HCT116 (cell line): Measurements from ENCODE around the gene SORL1. TPM values are rescaled to one million over a fixed set of nuclear protein-coding genes. Genes with fewer than 3 reads are reported as not detected.

Source experiments
- ATAC-seq: fragments of 200-7000 bp; cut with Tn5 transposase; 2 replicates; pipeline ENCODE4 v1.9.1; 2020; ENCODE audit warnings: mild to moderate bottlenecking, moderate library complexity
- BruUV-seq: library from RNA; stranded (reverse); fragments of 400-500 nt; replicated peaks from 2 replicates; lab custom pipeline; 2021; lab: Mats Ljungman, UMichigan
- CTCF ChIA-PET: fragments of 300-600 bp; sonication (Branson Sonifier 250); formaldehyde crosslinking; loops from one replicate; lab custom pipeline; 2021; ENCODE audit warnings: antibody characterized with exemption; lab: Charles Lee
- POLR2A ChIA-PET: fragments of 300-600, 350-600 bp; sonication (Branson Sonifier 250); formaldehyde crosslinking; loops from one replicate; lab custom pipeline; 2021; ENCODE audit warnings: antibody characterized with exemption; lab: Charles Lee
- RAD21 ChIA-PET, 2 experiments: fragments of 300-600 bp; sonication (Branson Sonifier 250); formaldehyde crosslinking; loops; one replicate each; lab custom pipeline; 2023; ENCODE audit warnings: low total read pairs in 2 of 2; ENCODE audit not compliant: uncharacterized antibody in 2 of 2, unreplicated experiment in 2 of 2, low non-redundant PET in 1 of 2; lab: Charles Lee
- DNase-seq: peaks from one replicate; pipeline ENCODE4 v3.0.0-alpha.2; 2010; ENCODE audit warnings: low read depth, low spot score
- H2AFZ ChIP-seq: fragments of 200-600 bp; shearing (Covaris generic), sonication (generic); 2 replicates; pipeline ENCODE4 v1.6.1; 2017; ENCODE audit warnings: low read depth, mixed run types, mixed read lengths, antibody characterized with exemption, low read length; ENCODE audit not compliant: poor library complexity, severe bottlenecking
- H3K27ac ChIP-seq: 2 replicates; pipeline ENCODE4 v1.5.1; 2012; ENCODE audit warnings: low read depth, low read length
- H3K27me3 ChIP-seq: fragments of 200-600 bp; sonication (generic); 2 replicates; pipeline ENCODE4 v1.6.1; 2016; ENCODE audit warnings: mixed run types, low read length, mixed read lengths; ENCODE audit not compliant: insufficient read depth
- H3K36me3 ChIP-seq, 2 experiments: fragments of 200-500 bp in 1 of 2; fragments of 200-600 bp in 1 of 2; sonication (Bioruptor generic) in 1 of 2; sonication (generic) in 1 of 2; 2 replicates each; pipeline versions ENCODE4 v1.5.1 to v1.6.1; 2014 to 2016; ENCODE audit warnings: low read length in 2 of 2, inconsistent platforms in 1 of 2, mixed read lengths in 1 of 2, mixed run types in 1 of 2; ENCODE audit not compliant: insufficient read depth in 2 of 2, control insufficient read depth in 1 of 2
- H3K4me1 ChIP-seq, 2 experiments: fragments of 200-600 bp in 1 of 2; sonication (generic) in 1 of 2; 2 replicates each; pipeline versions ENCODE4 v1.5.1 to v1.6.1; 2012 to 2017; ENCODE audit warnings: low read length in 2 of 2, inconsistent platforms in 1 of 2, mild to moderate bottlenecking in 1 of 2, mixed read lengths in 1 of 2, mixed run types in 1 of 2, moderate library complexity in 1 of 2; ENCODE audit not compliant: insufficient read depth in 2 of 2, control insufficient read depth in 1 of 2
- H3K4me2 ChIP-seq: fragments of 200-600 bp; sonication (generic); 2 replicates; pipeline ENCODE4 v1.6.1; 2017; ENCODE audit warnings: mixed run types, low read length, mixed read lengths
- H3K4me3 ChIP-seq, 2 experiments: fragments of 200-600 bp in 1 of 2; sonication (generic) in 1 of 2; replicated peaks in 1 of 2; 2 replicates each; pipeline ENCODE4 v1.5.1; 2011 to 2016; ENCODE audit warnings: low read length in 2 of 2, control low read depth in 1 of 2, low read depth in 1 of 2, mild to moderate bottlenecking in 1 of 2, mixed read lengths in 1 of 2, mixed run types in 1 of 2
- H3K79me2 ChIP-seq: fragments of 200-600 bp; sonication (generic); 2 replicates; pipeline ENCODE4 v1.6.1; 2017; ENCODE audit warnings: mild to moderate bottlenecking, mixed run types, low read length, moderate library complexity, mixed read lengths; ENCODE audit not compliant: insufficient read depth
- H3K9ac ChIP-seq: fragments of 200-600 bp; sonication (generic); 2 replicates; pipeline ENCODE4 v1.6.1; 2016; ENCODE audit warnings: low read length, mixed read lengths
- H3K9me2 ChIP-seq: fragments of 200-600 bp; sonication (generic), shearing (Covaris generic); 2 replicates; pipeline ENCODE4 v1.6.1; 2017; ENCODE audit warnings: mixed run types, mild to moderate bottlenecking, moderate library complexity; ENCODE audit not compliant: insufficient read depth
- H3K9me3 ChIP-seq, 2 experiments: fragments of 200-500 bp in 1 of 2; fragments of 200-600 bp in 1 of 2; sonication (Bioruptor generic) in 1 of 2; sonication (generic) in 1 of 2; 2 replicates each; pipeline ENCODE4 v1.6.1; 2014 to 2017; ENCODE audit warnings: low read length in 2 of 2, mixed read lengths in 2 of 2, inconsistent platforms in 1 of 2, low read depth in 1 of 2, mild to moderate bottlenecking in 1 of 2, mixed run types in 1 of 2, moderate library complexity in 1 of 2; ENCODE audit not compliant: control insufficient read depth in 1 of 2, insufficient read depth in 1 of 2
- H4K20me1 ChIP-seq: fragments of 200-600 bp; sonication (generic), shearing (Covaris generic); 2 replicates; pipeline ENCODE4 v1.6.1; 2017; ENCODE audit warnings: mixed run types, mild to moderate bottlenecking, moderate library complexity; ENCODE audit not compliant: insufficient read depth
- CBX3 ChIP-seq: IDR thresholded peaks from 2 replicates; pipeline ENCODE4 v1.6.1; 2012; ENCODE audit warnings: low read depth
- EGR1 ChIP-seq: IDR thresholded peaks from 2 replicates; pipeline ENCODE4 v1.6.1; 2012; ENCODE audit warnings: low read depth
- EZH2phosphoT487 ChIP-seq: fragments of 200-600 bp; IDR thresholded peaks from 2 replicates; pipeline ENCODE4 v1.6.1; 2018; ENCODE audit warnings: antibody characterized with exemption, borderline replicate concordance
- FOSL1 ChIP-seq: IDR thresholded peaks from 2 replicates; pipeline ENCODE4 v1.6.1; 2012; ENCODE audit warnings: low read depth
- RAD21 ChIP-seq: IDR thresholded peaks from 2 replicates; pipeline ENCODE4 v1.6.1; 2012; ENCODE audit warnings: low read depth, mild to moderate bottlenecking
- SIN3A ChIP-seq: IDR thresholded peaks from 2 replicates; pipeline ENCODE4 v1.6.1; 2012; ENCODE audit warnings: low read depth
- ZBTB33 ChIP-seq: IDR thresholded peaks from 2 replicates; pipeline ENCODE4 v1.6.1; 2011; ENCODE audit warnings: mild to moderate bottlenecking, low read length, moderate library complexity; ENCODE audit not compliant: insufficient replicate concordance; ENCODE audit errors: extremely low read depth
- ZFX ChIP-seq: fragments of 450-650 bp; IDR thresholded peaks from 2 replicates; pipeline ENCODE4 v1.6.1; 2017
- ZNF274 ChIP-seq: fragments of 200-500 bp; sonication (Bioruptor generic); IDR thresholded peaks from 2 replicates; pipeline ENCODE4 v1.6.1; 2014; ENCODE audit warnings: mild to moderate bottlenecking, low read depth, low read length, inconsistent platforms
- intact Hi-C: fragments of 100-400 bp; cut with micrococcal nuclease; formaldehyde crosslinking; loops from 2 replicates; pipeline ENCODE4 v1.10.0; 2022
- total RNA-seq: library from RNA; stranded (reverse); gene quantifications from one replicate; pipeline ENCODE4 v1.2.1, GENCODE V29; 2021; ENCODE audit not compliant: unreplicated experiment

Gene SORL1
- total RNA-seq, 1 experiment from 2014 or later = 17.4 TPM

DNA sequence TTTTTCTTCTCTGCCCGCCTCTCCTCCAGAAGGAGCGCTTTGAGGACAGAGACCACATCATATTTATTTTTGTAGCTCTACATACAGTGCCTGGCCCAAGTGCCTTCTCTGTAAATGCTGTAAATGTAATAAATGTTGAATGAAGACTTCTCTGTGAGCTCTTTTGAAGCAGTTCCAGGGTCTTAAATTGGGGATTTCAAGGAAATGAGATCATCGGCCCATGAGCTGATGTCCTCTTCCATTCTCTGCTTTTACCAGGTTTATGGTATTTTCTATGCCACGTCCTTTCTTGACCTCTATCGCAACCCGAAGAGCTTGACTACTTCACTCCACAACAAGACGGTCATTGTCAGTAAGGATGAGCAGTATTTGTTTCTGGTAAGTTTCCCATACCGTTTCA lies 166.4 kb downstream of the SORL1 start:
- ATAC-seq (no peak), DNase-seq (no peak)
- RAD21 ChIA-PET = no interaction called here
- no peak overlapping the region for H3K9ac ChIP-seq
- H3K27me3 ChIP-seq = no peaks in the 10 kb centered on the region
- no peak overlapping the region for H2AFZ ChIP-seq
- no peaks in the 10 kb centered on the region; a peak in 1 of 4 replicates for H3K4me1 ChIP-seq
- TF ChIP-seq EGR1 = no peak
- TF ChIP-seq FOSL1 = no peak
- TF ChIP-seq RAD21 = no peak
- TF ChIP-seq EZH2phosphoT487 = no peak
- H3K79me2 ChIP-seq = no peaks in the 10 kb centered on the region
- H3K27ac ChIP-seq = no peak overlapping the region
- H4K20me1 ChIP-seq = no peaks in the 10 kb centered on the region
- CTCF ChIA-PET = no interaction called here
- no peak overlapping the region for H3K4me3 ChIP-seq
- no peaks in the 10 kb centered on the region for H3K9me2 ChIP-seq
- intact Hi-C loops = no loop called here
- no TSS peak for BruUV-seq
- H3K36me3 ChIP-seq = peaks cover 0 to 2% of the 10 kb centered on the region in 2 experiments; a peak in 1 of 4 replicates
- no peaks in the 10 kb centered on the region for H3K9me3 ChIP-seq
- POLR2A ChIA-PET = no interaction called here
- H3K4me2 ChIP-seq = no peak overlapping the region

- H3K36me3 ChIP-seq = peaks cover 0 to 2% of the 10 kb centered on the region in 2 experiments; a peak in 1 of 4 replicates
- DNase-seq (no peak), ATAC-seq (no peak)
- no TSS peak for BruUV-seq
- RAD21 ChIA-PET = no interaction called here
- POLR2A ChIA-PET = no interaction called here
- H3K27ac ChIP-seq = no peak overlapping the region
- TF ChIP-seq CBX3 = no peak
- no peak for TF ChIP-seq ZFX
- no peak for TF ChIP-seq FOSL1
- no peak for TF ChIP-seq ZNF274
- no peak for TF ChIP-seq SIN3A
- TF ChIP-seq ZBTB33 = no peak
- H3K4me2 ChIP-seq = no peak overlapping the region
- no peak overlapping the region for H3K4me3 ChIP-seq
- CTCF ChIA-PET = no interaction called here
- no peaks in the 10 kb centered on the region for H3K9me2 ChIP-seq
- H3K27me3 ChIP-seq = no peaks in the 10 kb centered on the region
- intact Hi-C loops = no loop called here
- no peaks in the 10 kb centered on the region for H3K4me1 ChIP-seq
- no peaks in the 10 kb centered on the region for H3K9me3 ChIP-seq
- no peak overlapping the region for H2AFZ ChIP-seq
- no peak overlapping the region for H3K9ac ChIP-seq
- H3K79me2 ChIP-seq = no peaks in the 10 kb centered on the region
- no peaks in the 10 kb centered on the region for H4K20me1 ChIP-seq
These were observed 173.8 kb downstream of the SORL1 start for GRCh38 chr11:121625777-121626506.
